Fibroblast of the aortic adventitia (primary cell): ENCODE measurements around the gene JPH4. TPM values are rescaled to one million over a fixed set of nuclear protein-coding genes. Genes with fewer than 3 reads are reported as not detected.
"Not testable (repeated sequence)": the region's sequence is repeated elsewhere in the genome, so short reads cannot be mapped to it uniquely, and the experiment has no call there.

Source experiments
- DNase-seq: peaks from one replicate; pipeline ENCODE4 v3.0.0-alpha.2; 2010; ENCODE audit warnings: low read depth
- H3K4me3 ChIP-seq: 2 replicates; pipeline ENCODE4 v1.5.1; 2011; ENCODE audit warnings: low read depth, mild to moderate bottlenecking, control low read depth, low read length, moderate library complexity
- total RNA-seq: library from RNA; depleted of rRNA; stranded (reverse); fragments of >200 nt; gene quantifications from 2 replicates; pipeline ENCODE4 v1.2.3, GENCODE V29; 2012; ENCODE audit warnings: low replicate concordance
- TF ChIP-seq, protein P1 (sequence below): IDR thresholded peaks from 2 replicates; pipeline ENCODE4 v1.5.1; 2011; ENCODE audit warnings: mild to moderate bottlenecking, low read length, control low read depth, inconsistent platforms; ENCODE audit not compliant: insufficient read depth

Gene JPH4
- total RNA-seq, 1 donor, result not detected

GRCh38 chr14:23602181-23603095 lies 23.8 kb upstream of the JPH4 start:
- DNase-seq, result no peak
- TF ChIP-seq, protein P1, sequence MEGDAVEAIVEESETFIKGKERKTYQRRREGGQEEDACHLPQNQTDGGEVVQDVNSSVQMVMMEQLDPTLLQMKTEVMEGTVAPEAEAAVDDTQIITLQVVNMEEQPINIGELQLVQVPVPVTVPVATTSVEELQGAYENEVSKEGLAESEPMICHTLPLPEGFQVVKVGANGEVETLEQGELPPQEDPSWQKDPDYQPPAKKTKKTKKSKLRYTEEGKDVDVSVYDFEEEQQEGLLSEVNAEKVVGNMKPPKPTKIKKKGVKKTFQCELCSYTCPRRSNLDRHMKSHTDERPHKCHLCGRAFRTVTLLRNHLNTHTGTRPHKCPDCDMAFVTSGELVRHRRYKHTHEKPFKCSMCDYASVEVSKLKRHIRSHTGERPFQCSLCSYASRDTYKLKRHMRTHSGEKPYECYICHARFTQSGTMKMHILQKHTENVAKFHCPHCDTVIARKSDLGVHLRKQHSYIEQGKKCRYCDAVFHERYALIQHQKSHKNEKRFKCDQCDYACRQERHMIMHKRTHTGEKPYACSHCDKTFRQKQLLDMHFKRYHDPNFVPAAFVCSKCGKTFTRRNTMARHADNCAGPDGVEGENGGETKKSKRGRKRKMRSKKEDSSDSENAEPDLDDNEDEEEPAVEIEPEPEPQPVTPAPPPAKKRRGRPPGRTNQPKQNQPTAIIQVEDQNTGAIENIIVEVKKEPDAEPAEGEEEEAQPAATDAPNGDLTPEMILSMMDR, result no peak
- H3K4me3 ChIP-seq, result no peak overlapping the region

DNA sequence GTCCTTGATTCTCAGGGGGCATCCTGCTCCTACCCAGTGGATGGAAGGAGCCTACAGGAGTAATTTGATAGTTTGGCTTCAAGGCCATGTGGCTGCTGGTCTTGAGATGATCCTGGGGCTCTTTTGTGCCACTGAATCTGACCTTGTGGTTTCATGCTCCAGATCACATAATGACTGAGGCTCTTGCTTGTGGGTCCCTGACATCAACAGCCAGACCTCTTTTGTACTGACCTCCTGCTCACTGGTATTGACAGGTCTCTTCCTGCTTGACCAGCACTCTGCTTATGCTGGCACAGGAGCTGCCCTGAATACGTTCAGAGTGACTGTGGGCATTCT lies 23.2 kb upstream of the JPH4 start:
- H3K4me3 ChIP-seq, result no peak overlapping the region
- TF ChIP-seq, protein P1, result no peak
- DNase-seq, result no peak

DNA sequence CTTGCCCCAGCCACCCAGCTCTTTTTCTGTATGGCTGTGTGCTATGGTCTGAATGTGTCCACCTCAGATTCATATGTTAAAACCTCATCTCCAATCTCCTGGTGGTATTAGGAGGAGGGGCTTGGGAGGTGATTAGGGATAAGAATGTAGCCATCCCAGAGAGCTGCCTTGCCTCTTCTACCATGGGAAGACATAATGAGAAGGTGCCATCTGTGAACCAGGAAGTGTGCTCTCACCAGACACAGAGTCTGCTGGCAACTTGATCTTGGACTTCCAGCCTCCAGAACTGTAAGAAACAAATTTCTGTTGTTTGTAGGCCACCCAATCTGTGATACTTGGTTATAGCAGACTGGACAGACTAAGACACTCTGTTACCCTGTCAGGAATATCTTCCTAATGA lies 22.8 kb upstream of the JPH4 start:
- H3K4me3 ChIP-seq, result no peak overlapping the region
- no peak for DNase-seq
- TF ChIP-seq, protein P1, result no peak

- TF ChIP-seq, protein P1, result no peak
- no peak overlapping the region for H3K4me3 ChIP-seq
- no peak for DNase-seq
These were observed 22.2 kb upstream of the JPH4 start for GRCh38 chr14:23600806-23601205.

- H3K4me3 ChIP-seq, result no peak overlapping the region
- TF ChIP-seq, protein P1, result no peak
- DNase-seq, result no peak
These were observed 21.7 kb upstream of the JPH4 start for GRCh38 chr14:23600322-23600707.

GRCh38 chr14:23594191-23594590 lies 15.6 kb upstream of the JPH4 start:
- H3K4me3 ChIP-seq, DNase-seq: not testable (repeated sequence)

DNA sequence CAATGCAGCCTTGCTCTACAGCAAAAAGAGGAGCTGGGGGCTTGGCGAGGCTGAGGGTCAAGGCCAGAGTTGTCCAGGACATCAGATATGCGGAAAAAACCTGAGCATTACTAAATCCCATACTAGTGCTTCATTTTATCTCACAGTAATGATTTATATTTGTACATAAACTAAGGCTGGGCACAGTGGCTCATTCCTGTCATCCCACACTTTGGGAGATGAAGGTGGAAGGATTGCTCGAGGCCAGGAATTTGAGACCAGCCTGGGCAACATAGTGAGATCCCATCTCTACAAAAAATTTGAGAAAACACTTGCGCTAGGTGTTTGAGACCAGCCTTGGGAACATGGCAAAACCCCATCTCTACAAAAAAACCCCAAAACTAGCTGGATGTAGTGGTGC lies 11.6 kb upstream of the JPH4 start:
- TF ChIP-seq, protein P1, result no peak
- DNase-seq, result no peak
- H3K4me3 ChIP-seq, result no peak overlapping the region
